ENCODE results near the gene VSIG10L.

VSIG10L gene

GRCh38 chr19:51311351-51312257 lies 30.3 kb downstream of the VSIG10L start, which contains the start of gene IGLON5:
IGLON5 (plus strand) TSS chr19:51311644; CDS start chr19:51311848, 204 bp downstream.
- Histone ChIP-seq H3K27ac (ENCODE audit: low read length) (no peak within 1 kb of the TSS), H4K20me1 (ENCODE audit: insufficient read depth, low read length) (no peaks in the 10 kb centered on the region; the same call in 1 of the 2 replicates), H3K4me1 (ENCODE audit: insufficient read depth, low read length) (no peaks in the 10 kb centered on the region), H3K9ac (ENCODE audit: low read depth, low read length) (no peak within 1 kb of the TSS), H3K9me3 (ENCODE audit: insufficient read depth, low read length, severe bottlenecking) (peaks cover 5% of the 10 kb centered on the region), H3K4me3 (ENCODE audit: low read depth in 1 of 2, low read length in 2 of 2) (no peak within 1 kb of the TSS), H3K36me3 (ENCODE audit: insufficient read depth, low read length) (no peaks in the 10 kb centered on the region), H2AFZ (ENCODE audit: low read depth, low read length) (no peak within 1 kb of the TSS), H3K4me2 (ENCODE audit: insufficient read depth, low read length) (no peak within 1 kb of the TSS), H3K79me2 (ENCODE audit: insufficient read depth, low read length) (no peaks in the 10 kb centered on the region), H3K27me3 (ENCODE audit: insufficient read depth, low read length, poor library complexity) (no peaks in the 10 kb centered on the region)
- no peak for ATAC-seq (ENCODE audit: insufficient read depth, low read depth)
- no peak for DNase-seq
- TF ChIP-seq CTCF (IDR thresholded peaks at IDR 0.05; ENCODE audit: borderline replicate concordance, extremely low read depth, low read length, poor library complexity, severe bottlenecking) (no peak), EZH2 (IDR thresholded peaks at IDR 0.05; ENCODE audit: borderline replicate concordance, low read depth, low read length, severe bottlenecking) (no peak)

- Histone ChIP-seq H3K9me3 (ENCODE audit: insufficient read depth, low read length, severe bottlenecking) (peaks cover 5% of the 10 kb centered on the region), H3K4me2 (ENCODE audit: insufficient read depth, low read length) (no peak overlapping the region), H3K27ac (ENCODE audit: low read length) (no peak overlapping the region), H3K27me3 (ENCODE audit: insufficient read depth, low read length, poor library complexity) (peaks cover 2% of the 10 kb centered on the region), H4K20me1 (ENCODE audit: insufficient read depth, low read length) (no peaks in the 10 kb centered on the region), H3K4me3 (ENCODE audit: low read depth in 1 of 2, low read length in 2 of 2) (no peak overlapping the region), H3K4me1 (ENCODE audit: insufficient read depth, low read length) (no peaks in the 10 kb centered on the region), H3K9ac (ENCODE audit: low read depth, low read length) (no peak overlapping the region), H3K79me2 (ENCODE audit: insufficient read depth, low read length) (no peaks in the 10 kb centered on the region), H3K36me3 (ENCODE audit: insufficient read depth, low read length) (no peaks in the 10 kb centered on the region), H2AFZ (ENCODE audit: low read depth, low read length) (no peak overlapping the region)
- no peak for ATAC-seq (ENCODE audit: insufficient read depth, low read depth)
- no peak for DNase-seq
- TF ChIP-seq EZH2 (IDR thresholded peaks at IDR 0.05; ENCODE audit: borderline replicate concordance, low read depth, low read length, severe bottlenecking) (no peak), CTCF (IDR thresholded peaks at IDR 0.05; ENCODE audit: borderline replicate concordance, extremely low read depth, low read length, poor library complexity, severe bottlenecking) (no peak)
Measured at GRCh38 chr19:51305479-51305878, 36.5 kb downstream of the VSIG10L start.

- DNase-seq (no peak), ATAC-seq (ENCODE audit: insufficient read depth, low read depth) (no peak)
- Histone ChIP-seq H3K27ac (ENCODE audit: low read length) (no peak overlapping the region), H3K4me3 (ENCODE audit: low read depth in 1 of 2, low read length in 2 of 2) (no peak overlapping the region), H3K9ac (ENCODE audit: low read depth, low read length) (no peak overlapping the region), H4K20me1 (ENCODE audit: insufficient read depth, low read length) (no peaks in the 10 kb centered on the region), H3K79me2 (ENCODE audit: insufficient read depth, low read length) (no peaks in the 10 kb centered on the region), H3K4me1 (ENCODE audit: insufficient read depth, low read length) (no peaks in the 10 kb centered on the region), H2AFZ (ENCODE audit: low read depth, low read length) (no peak overlapping the region), H3K27me3 (ENCODE audit: insufficient read depth, low read length, poor library complexity) (peaks cover 2% of the 10 kb centered on the region), H3K9me3 (ENCODE audit: insufficient read depth, low read length, severe bottlenecking) (no peaks in the 10 kb centered on the region), H3K36me3 (ENCODE audit: insufficient read depth, low read length) (no peaks in the 10 kb centered on the region), H3K4me2 (ENCODE audit: insufficient read depth, low read length) (no peak overlapping the region)
- no peak for TF ChIP-seq CTCF (IDR thresholded peaks at IDR 0.05; ENCODE audit: borderline replicate concordance, extremely low read depth, low read length, poor library complexity, severe bottlenecking)
- no peak for TF ChIP-seq EZH2 (IDR thresholded peaks at IDR 0.05; ENCODE audit: borderline replicate concordance, low read depth, low read length, severe bottlenecking)
Measured at GRCh38 chr19:51301266-51301665, 40.7 kb downstream of the VSIG10L start.

Measured in DND-41 (cell line).